ENCODE data around the gene SLC1A2.

SLC1A2 gene

DNA sequence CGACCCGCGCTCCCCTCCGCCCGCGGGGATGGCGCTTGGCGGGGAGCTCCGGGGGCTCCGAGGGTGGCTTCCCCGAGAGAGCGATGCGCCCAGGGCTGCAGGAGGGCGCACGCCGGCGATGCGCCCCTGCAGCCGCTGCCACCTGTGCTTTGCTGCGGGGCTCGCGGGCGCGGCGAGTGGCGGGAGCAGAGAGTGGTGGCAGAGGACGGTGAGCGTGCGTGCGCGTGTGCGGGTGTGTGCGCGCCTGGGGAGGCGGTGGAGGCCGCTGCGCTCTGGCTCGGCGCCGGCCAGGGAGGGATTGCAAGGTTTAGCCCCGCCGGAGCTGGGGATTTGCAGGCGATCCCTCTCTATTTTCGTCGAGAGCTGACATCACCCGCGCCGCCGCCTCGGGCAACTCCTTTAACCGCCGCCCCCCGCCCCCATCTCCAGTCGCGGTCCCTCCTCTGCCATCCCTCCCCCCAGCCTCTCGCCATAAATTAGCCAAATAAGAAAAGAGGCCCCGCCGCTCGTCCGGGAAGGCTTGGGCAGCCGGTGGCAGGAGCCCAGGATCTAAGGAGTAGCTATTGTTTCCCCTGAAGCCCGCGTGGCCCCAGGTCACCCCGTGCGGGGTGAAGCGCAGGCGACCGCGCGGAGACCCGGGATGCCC is at the start of gene SLC1A2:
Gene SLC1A2 (minus strand): TSS at position 375 of the 646 bp plus-strand sequence. CDS start 592 bp downstream, outside the sequence.
- peak; percentile 58 for DNase-seq (ENCODE audit: low read depth, low spot score)

DNA sequence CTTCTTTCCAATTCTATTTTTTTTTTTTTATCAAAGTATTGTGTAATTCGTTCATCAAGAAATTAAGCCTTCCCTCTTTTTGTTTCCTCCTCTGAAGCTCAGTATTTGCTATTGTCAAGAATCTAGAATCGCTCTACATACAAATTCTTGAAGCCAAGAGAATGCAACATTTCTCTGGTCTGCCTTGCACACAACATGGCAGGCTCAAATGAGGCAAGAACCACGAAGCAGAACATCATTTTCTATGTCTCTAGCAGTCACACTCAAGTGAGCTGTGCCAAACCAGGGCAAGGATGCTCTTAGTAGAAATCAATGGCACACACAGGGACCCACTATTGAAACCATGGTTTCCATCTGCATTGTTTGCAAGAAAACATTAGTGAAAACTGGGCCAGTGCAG is 46.7 kb upstream of the SLC1A2 start:
- no peak for DNase-seq (ENCODE audit: low read depth, low spot score)

DNA sequence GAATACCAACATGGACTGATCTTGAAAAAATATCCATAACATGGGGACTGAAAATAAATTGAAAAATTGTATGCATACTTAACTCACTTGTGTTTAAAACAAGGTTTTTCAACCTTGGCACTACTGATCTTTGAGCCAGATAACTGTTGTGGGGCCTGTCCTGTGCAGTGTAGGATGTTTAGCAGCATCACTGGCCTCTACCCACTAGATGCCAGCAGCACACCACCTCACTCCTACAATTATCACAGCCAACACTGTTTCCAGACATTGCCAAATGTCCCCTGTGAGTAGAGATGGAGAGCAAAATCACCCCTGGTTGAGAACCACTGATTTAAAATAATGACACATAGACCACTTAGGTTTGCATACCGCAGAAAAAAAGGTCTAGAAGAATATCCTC is 45.0 kb upstream of the SLC1A2 start:
- peak; percentile 35 for DNase-seq (ENCODE audit: low read depth, low spot score)

DNA sequence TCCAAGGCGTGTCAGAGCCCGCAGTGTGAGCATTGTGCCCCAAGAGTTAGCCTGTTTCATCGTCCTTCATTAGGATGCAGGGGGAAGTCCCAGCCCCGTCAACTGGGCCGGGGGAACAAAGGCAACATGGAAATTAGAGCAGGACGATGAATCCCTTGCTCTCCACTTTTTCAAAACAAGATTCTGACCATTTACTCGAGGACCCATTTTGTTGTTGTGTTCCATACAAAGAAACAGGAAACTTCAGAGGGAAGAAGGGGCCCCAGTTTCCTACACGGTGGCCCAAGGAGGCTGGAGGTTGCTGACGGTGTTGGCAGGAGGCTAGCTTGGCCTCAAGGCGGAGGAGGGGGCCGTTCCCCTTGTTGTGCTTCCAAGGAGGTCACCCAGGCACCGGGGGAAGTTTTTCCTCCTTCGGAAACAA is 44.0 kb upstream of the SLC1A2 start:
- no peak for DNase-seq (ENCODE audit: low read depth, low spot score)

DNA sequence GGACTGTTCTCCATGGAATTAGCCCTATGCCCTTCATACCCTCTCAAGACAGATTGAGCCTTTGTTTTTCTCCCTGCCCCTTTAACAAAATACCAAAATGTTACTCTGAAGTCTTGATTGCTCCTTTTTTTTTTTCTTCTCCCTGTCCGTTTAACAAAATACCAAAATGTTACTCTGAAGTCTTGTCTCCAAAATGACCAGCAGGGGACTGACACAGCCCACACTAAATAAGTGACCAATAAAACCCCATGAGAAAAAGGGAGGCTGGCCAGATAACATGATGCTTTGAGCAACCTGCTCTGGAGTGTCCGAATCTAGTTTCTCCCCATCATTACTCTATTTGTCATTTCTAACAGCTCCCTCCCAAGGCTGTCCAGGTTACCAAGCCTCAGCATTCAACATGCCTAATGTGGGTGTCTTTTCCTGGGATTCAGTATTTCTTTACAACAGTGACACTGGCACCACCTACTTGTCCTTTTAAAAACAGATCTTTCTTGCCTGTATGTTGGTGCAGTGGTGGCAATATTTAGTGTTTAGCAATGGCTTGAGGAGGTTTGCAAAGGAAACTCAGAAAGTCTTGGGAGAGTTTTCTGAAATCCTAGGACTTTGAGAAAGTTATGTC is 42.7 kb upstream of the SLC1A2 start:
- no peak for DNase-seq (ENCODE audit: low read depth, low spot score)

DNA sequence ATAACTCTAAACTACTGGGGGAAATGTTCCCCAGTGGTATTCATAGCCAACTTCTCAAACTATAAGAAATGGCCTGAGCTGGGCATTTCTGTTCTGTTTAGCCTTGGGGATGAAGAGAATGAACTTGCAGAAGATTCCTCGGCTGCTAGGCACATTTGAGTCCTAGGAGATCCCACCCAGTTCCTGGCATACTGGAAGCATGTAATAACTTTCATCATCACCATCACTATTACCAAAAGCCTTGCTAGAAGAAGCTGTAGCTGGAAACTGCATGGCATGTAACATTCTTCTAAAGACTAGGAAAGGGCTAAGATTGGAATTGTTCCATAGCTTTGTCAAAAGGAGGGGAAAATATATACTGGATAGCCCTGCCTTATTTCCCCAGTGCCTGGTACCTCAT is 40.1 kb upstream of the SLC1A2 start:
- DNase-seq (ENCODE audit: low read depth, low spot score): no peak

DNA sequence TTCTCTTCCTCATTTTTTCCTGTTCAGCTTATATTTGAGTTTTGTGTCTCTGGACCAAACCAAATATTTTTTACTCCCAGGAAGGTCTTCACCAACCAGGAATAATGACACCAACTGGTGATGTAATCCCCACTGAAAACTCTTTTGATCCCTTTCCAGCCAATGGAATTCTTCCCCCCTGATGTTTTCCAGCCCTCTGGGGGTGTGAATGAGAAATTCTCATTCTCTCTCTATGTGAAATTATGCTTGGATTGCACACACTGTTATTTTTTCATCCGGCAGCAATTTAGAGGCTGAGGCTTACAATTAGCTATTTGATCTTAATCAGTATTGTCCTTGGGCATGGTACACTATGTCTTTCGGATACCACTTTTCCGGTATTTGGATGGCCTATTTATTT is 39.5 kb upstream of the SLC1A2 start:
- DNase-seq (ENCODE audit: low read depth, low spot score): peak; percentile 75

DNA sequence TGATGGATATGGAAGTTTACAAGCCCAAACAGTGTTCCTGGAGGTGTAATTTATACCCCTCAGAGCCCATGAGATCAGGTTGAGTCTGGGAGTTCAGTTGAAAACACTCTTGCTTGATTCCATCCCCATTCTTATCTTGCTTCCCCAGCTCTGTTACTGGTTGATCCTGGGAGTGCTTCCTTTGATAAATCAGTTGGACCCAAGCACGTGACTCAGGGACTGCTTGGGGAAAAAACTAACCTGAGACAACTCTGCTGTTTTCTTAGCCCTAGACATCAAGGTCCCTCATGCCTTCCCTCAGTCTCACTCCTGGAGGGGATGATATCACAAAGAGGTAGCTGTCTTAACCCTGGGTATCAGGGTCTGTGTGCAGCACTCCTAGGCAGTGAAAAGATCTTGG is 35.0 kb upstream of the SLC1A2 start:
- no peak for DNase-seq (ENCODE audit: low read depth, low spot score)

DNA sequence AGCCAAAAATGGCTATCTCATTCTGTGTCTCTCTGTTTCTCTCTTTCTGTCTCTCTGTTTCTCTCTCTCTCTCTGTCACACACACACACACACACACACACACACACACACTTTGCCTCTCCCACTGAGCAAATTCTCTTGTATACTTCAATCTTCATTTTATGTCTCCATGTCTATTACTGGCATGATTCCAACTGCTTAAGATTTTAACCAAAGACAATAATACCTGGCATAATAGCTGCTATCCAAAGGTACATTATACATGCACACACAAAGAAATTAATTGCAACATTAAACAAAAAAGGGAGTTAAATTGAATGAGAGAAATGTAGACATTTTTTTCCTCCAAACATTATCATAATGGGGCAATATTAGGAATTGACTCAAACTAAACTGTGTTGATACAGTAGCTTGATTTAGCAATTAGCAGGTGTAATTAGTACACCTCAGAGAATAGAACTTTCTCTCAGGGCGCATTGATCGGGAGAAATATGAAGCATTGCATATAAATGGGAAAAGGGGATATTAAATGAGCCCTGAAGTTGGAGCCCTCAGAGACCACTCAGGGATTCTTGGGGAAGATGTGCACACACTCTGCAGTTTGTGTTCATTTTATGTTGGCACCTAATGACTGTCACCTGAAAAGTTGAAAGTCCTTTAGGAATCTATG is 17.4 kb upstream of the SLC1A2 start:
- no peak for DNase-seq (ENCODE audit: low read depth, low spot score)

DNA sequence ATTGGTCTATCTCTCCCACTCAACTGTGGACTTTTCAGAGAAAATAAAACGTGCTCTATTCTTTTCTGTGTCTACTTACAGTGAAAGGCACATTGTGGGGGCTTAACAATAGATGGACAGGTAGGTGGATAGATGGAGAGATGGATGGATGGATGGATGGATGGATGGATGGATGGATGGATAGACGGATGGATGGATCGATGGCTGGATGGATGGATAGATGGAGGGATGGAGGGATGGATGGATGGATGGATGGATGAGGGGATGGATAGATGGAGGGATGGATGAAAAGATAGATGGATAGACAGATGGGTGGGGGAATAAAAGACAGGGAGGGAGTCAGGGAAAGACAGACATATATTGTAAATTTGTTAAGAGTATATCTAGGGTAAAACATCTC is 14.2 kb upstream of the SLC1A2 start:
- DNase-seq (ENCODE audit: low read depth, low spot score): no peak

DNA sequence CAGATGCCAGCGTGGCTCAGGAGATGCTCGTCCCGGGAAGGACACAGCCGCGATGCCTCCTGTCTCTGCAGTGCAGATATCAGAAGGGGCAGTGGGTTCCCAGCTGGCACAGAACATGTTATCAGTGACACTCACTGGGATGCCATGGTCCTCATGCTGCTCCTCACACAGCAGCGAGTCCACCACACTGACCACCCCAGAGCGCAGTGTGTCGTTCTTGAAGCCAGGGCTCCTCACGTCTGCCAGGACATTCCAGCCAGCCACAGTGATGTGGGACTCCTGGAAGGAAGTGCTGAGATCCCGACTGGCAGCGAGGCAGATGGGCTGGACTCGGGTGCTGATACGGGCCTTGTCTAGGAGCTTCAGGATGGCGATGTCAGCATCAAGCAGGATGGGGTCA is 13.1 kb upstream of the SLC1A2 start:
- no peak for DNase-seq (ENCODE audit: low read depth, low spot score)

DNA sequence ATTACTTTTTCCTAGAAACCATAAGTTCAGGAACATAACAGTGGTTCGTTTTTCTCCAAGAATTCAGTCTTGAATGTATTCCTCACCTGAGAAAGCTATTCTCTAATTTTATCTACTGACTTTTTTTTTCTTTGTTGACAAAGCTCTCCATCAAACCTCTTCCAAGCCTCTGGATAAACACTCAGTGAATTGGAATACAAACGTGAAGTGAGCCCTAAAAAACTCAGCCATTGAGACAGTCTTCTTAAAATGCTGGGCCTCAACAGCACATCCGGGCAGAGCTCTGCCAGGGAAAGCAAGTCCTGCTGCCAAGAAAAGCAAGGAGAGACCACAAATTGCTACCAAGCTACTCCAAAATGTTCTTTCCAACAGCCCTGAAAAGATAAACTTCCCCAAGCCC is 7.7 kb upstream of the SLC1A2 start:
- DNase-seq (ENCODE audit: low read depth, low spot score): peak; percentile 88

DNA sequence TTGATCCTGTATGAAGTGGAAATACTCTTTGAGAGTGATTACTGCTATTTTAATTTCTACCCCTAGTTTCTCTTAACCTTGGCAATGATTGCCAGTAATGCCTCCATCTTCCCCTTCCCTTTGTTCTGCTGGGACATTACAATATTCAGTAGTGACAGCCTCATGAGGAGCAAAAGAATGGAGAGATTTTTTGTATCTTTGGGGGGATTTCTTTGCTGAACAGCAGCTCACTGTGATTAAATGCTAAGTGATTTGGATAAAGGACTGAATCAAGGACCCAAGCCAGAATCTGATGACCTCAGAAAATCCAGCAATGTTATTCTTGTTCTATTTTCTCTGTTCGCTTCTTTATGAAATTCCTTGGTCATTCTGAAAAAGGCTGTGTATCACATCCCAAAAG is 7.0 kb upstream of the SLC1A2 start:
- DNase-seq (ENCODE audit: low read depth, low spot score): peak; percentile 15

DNA sequence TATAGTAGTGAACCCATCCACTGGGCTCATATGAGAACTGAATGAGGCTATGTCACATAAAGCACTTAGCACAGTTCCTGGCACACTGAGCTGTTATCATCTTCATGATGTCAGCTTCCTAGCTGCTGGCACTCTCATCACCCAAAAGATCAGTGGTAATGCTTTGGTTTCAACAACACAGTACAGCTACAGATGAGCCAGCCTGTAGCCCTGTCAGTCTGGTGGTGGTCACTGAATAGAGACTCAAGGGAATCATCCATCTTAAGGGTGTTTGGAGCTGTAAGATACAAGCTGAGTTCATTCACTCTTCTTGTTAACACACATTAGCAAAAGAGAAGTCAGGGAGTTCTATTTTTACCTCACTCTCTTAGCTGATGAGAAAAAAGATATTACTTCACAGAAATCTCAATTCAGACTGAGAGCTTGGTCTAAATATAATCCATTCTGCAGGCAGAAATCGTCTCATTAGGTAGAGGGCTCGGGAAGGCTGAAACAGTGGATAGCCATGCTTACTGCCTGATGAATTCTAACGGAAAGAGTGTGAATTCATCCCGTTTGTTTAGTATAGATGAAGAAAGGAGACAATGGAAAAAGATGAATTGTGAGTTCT is 6.3 kb upstream of the SLC1A2 start:
- DNase-seq (ENCODE audit: low read depth, low spot score): no peak

DNA sequence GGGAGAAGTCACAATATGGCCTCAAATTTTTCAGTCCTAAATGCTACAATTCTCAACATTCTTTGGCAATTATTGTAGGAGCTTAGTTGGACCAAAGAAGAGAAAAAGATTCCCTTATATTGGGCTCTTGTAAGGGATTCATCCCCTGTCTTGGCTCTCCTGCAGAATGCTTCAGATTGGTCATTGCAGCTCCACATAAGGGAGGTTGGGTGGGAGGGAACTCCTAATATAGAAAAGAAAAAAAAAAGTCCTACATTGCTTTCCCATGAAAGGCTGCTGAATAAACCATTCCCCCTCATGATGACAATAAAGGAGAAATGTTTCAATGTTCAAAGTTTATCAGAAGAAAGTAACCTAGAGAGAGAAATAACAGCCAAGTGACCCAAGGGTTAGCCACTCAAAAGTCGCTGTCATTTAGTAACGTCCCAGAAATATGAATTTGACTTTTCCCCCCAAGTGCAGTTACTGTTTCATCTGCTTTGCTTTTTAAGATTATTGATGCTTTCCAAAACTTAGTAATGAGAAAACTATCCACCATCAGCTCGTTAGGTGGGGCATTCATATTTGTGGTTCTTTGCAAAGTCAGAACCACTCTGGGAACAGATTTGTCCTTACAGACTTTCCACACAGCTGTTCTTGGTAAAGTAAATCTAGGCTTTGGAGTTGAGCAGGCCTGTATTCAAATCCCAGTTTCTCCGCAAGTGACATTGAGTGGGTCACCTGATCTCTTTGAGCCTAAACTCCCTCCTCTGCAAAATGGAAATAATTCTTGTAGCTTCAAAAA is 5.0 kb upstream of the SLC1A2 start:
- peak; percentile 38 for DNase-seq (ENCODE audit: low read depth, low spot score)

DNA sequence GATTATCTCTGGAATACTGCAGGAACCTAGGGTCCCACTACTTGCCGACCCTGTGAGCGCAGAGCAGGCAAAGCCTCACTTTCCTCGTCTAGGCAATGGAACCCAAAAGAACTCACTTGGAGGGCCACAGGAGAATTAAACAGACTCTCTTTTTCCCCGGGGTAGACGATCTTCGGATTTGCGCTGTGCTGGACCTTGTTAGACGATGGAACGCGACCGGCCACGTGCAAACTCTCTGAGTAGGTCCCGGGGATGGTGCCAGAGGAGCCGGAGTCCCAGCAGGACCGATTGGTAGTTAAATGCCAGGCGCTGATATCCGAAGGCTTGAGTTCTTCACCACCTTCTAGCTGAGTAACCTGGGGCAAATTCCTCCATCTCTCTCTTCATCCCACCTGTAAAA is 1.0 kb upstream of the SLC1A2 start:
- peak; percentile 19 for DNase-seq (ENCODE audit: low read depth, low spot score)

DNA sequence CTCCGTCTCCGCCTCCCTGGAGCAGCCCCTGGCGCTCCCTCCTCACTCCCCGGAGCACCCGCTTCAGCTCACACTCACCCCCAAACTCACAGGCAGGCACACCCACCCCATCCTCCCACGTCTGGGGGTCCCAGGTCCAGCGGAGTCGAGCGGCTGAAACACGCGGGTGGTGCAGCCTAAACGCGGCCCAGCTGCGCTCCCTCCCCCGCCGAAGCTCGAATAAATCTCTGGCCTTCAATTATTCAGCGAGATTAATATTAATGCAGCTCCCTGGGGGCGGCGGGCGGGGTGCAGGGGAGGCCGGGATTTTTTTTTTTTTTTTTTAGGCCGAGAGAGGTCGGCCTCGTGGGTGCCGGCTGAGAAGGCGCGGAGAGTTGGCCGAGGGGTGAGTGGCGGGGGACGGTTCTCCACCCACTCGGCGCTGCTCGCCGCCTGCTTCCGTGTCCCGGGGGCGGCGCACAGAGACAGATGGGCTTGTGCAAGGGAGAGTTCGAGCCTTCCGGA is 524 bp upstream of the SLC1A2 start:
- peak; percentile 14 for DNase-seq (ENCODE audit: low read depth, low spot score)

DNA sequence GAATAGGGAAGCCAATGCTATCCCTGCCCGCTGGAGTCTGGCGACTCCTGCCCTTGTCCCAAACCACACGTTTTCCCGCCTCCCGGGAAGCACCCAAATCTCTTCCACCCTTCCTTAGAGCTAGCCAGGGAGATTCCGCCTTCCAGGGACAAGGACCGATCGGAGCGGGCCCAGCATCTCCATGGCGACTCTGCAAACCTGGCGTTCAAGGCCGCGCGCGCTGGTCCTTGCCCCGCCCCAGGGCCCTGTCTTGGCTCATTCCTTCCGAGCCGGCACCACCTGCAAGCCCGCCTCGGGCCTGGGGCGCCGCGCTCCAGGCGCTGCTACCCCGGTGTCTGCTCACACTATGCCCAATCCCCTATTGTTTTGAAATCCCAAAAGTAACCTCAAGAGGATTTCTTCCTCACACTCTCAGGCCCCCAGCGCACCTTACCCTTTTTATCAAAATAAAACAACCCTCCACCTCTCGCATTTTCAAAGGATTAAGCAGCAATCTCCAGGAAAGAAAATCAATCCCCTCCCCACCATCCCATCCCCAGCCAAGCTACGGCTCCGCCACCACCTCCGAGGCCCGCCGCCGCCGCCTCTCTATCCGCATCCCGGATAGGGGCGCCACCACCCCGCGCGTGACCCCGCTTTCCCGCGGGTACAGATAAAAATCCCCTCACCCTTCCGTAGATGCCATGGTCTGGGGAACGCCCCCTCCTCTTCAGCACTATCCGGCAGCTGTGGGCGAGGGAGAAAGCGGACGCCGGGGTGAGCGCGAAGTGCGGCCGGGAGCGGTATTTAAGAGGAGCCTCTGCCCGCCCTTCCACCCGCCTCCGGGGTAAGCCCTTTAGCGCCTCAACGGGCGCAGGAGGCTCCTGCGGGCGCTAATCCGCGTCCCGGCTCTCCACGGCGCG is 825 bp downstream of the SLC1A2 start:
- DNase-seq (ENCODE audit: low read depth, low spot score): peak; percentile 52

DNA sequence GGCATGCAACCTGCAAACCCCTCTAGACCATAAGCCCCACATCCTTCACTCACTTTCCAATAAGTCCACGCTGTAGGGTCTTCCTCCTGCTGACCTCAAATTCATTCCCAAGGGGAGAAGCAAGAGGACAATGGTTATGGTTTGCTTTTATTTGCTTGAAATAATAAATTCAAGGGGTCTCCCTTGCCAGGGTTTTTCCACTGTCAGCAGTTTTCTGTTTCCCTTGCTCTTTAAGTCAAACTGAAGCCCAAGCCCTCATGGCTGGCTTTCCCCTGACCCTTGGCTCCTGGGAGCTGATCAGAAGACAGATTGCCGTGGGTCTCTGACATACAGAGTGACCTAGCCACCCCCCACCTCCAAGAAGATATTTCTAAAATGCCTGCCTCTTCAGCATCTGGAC is 3.9 kb downstream of the SLC1A2 start:
- no peak for DNase-seq (ENCODE audit: low read depth, low spot score)

DNA sequence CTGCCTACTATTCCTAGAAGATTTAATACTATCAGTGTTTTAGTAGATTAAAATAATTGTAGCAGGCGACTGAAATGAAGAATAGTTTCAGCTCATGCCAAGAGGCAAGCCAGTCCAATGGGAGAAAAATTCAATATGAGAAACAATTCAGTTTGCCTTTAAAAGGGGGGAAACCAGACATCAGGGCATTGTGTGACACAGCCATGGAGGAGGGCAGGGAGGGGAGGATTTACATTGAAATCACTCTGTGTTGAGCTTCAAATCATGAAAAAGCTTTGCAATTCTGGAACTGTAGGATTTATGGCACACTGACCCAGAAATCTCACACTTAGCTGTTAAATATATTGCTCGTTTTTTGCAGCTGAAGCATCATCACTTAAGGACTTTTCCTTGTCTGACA is 4.6 kb downstream of the SLC1A2 start:
- DNase-seq (ENCODE audit: low read depth, low spot score): no peak

DNA sequence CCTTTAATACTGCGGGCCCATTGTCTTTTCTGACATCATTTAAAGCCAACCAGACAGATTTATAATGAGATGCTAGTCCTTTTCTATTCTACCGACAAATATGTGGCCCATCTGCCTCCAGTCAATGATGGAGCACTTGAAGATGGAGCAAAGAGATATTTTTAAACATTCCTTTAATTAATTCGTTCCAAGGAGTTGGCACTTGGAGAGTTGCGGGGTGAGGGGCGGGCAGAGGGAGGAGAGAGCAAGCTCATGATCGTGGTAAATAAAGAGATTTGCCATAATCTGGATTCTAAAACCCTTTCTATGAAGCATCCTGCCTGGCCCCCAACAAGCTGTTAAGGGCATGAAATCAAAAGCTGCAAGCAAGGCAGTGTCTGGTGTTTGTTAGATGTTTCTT is 5.0 kb downstream of the SLC1A2 start:
- DNase-seq (ENCODE audit: low read depth, low spot score): no peak

Data from astrocyte of the hippocampus (primary cell).